Activated CD4-positive, alpha-beta T cell treated with anti-CD3 and anti-CD28 coated beads, Interleukin-2, Interleukin-6, amounts not matched to agents 100 ng/mL and 50 ng/mL, durations not matched to agents 16 hours and 8 hours (primary cell): ENCODE results near the gene SFXN5.

Experiments
- DNase-seq: peaks from one replicate; pipeline ENCODE4 v3.0.0-alpha.2; 2020

The SFXN5 gene

DNA sequence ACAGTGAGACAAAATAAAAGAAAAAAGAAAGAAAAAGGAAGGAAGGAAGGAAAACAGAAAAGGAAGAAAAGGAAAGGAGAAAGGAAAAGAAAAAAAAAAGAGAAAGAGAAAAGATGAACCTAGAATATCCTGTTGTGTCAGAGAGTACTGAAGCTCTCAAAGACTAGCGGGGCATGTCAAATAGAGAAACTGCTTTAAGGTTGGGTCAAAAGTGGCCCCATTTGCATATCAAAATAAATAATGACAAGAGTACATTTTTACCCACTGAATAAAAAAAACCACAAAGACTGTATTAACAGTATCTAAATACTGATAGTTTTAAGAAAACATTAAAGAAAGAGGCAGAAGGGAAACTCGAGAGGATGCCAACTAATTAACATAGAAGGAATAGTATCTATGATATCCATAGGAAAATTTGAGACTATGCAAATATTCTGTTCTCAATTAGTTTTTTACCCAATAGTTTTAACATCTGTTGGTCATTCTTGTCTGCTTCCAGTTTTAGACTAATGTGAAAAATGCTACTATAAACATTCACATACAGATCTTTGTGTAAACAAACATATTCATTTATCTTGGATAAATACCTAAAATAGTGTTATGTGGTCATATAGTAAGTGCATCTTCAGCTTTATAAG is 53.2 kb downstream of the SFXN5 start:
- no peak for DNase-seq

DNA sequence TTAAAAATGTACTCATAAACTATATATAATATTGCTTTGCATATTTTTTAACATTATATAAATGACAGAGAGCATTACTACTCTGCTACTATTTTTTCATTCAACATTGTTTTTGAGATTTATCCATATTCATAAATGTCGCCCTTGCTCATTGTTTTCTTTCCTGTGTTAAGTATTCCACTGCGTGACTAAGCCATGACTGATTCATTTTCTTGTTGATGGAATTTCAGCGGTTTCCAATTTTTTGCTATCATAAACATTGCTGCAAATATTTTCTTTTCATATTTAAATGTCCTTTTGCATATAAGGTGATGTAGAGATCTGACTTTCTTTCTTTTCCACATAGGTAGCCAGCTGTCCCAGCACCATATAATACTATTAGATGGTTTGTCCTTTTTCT is 57.6 kb downstream of the SFXN5 start:
- DNase-seq: no peak

DNA sequence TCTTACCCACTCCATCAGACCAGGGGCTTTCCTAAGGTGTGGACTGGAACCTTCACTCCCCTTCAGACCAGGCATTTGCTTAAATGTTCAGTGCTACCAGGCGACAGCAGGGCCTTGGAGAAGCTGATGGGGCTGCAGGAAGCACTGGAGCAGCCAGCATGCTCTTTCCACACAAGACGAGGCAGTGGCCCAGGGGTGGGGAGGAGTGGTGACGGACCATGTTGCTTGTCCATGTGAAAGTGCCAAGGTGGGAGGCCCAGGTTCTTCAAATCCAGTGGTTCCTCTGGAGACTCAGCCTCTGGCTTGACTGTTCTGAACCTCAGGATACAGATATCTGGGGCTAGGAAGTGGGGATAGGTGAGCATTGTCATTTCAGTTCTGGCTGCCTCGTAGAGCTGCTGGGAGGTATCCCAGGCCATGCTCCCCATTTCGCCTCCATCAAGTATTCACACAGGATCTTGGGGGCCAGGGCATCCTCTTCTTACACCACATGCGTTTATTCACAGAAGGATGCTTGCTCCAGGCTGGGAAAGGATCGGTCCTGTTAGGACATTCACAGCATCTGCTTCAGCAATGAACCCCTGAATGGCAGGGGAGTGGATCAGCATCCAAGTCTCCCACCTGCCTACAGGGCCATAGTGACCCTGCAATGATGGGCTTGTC is 62.2 kb downstream of the SFXN5 start:
- DNase-seq: no peak

DNA sequence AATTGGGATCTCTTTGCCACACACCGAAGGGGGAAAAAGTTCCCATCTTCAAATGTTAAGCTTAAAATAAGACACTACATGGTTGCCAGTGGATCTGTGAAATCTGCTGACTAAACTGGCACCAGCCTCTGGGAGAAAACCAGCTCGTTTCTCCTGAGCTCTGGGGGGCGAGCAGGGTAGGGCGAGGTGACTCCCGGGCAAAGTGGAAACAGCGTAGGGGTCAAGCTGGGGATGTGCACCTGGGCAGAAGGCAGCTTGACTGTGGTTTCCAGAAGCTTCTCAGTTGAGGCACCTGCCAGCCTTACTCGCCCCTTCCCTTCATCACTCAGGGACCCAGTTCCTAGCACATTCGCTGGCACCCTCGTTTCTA is 62.8 kb downstream of the SFXN5 start:
- no peak for DNase-seq

DNA sequence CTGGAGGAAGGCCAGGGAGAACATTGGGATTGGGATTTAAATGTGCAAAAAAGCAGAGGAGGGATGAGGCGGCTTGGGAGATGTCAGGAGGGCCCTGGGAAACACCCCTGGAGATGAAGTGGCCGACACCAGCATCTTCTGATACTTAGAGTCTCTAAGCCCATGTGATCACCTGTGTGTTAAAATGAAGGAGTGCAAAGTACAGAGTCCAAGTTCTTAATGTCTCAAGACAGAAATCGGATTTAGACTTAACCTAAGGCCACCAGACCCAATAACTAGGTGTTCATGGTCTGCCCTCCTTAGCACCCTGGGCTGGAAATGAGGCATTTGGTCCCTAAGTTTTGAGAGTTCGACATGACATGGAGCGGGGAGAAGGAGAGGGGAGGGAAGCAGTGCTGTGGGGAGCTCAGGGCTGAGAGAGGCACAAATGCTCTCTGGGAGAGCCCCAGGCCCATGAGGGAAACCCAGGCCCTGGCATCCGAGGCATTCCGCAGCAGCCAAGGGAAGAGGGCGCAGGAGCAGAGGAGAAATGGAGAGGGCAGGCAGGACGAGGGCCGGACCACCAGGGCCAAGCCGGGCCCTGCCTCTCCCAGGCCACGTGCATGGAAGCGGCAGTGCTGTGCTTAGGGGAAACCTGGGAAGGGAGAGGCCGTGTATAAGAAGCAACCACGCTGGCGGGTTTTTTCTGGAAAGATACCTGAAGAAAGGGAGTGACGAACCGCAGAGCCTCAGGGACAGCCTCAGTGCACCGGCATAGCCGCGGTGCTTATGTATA is 63.3 kb downstream of the SFXN5 start:
- DNase-seq: no peak

DNA sequence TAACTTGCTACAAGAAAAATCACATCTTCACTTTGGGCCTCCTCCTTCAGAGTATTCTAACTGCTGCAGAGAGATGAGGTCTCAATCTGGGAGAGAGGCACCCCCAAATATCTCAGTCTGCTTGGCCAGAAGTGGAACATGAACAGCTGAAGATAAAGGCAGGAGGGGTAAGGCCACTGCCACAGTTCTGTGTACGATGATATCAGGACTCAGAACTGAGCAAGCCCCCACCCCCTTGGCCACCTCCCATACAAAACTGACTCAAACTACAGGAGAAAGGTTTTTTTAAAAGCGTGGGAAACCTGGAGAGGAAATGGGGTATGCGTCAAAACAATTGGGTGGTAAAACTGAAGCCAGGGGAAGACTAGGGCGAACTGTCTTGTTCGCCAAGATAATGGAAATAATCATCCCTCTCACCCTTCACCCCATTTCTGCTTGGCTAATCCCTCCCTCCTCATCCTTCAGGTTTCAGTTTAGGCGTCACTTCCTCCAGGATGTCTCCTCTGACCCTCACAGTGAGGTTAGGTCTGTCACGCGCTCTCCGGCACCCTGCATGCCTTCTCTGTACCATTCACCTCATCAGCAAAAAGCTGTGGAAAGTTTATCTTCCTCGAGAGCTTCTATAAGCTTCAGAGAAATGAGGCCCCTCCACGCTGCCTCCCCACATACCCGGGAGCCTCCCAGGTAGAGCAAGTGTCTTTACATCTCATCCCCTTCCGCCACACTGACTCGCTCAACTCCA is 64.4 kb downstream of the SFXN5 start:
- DNase-seq: no peak

DNA sequence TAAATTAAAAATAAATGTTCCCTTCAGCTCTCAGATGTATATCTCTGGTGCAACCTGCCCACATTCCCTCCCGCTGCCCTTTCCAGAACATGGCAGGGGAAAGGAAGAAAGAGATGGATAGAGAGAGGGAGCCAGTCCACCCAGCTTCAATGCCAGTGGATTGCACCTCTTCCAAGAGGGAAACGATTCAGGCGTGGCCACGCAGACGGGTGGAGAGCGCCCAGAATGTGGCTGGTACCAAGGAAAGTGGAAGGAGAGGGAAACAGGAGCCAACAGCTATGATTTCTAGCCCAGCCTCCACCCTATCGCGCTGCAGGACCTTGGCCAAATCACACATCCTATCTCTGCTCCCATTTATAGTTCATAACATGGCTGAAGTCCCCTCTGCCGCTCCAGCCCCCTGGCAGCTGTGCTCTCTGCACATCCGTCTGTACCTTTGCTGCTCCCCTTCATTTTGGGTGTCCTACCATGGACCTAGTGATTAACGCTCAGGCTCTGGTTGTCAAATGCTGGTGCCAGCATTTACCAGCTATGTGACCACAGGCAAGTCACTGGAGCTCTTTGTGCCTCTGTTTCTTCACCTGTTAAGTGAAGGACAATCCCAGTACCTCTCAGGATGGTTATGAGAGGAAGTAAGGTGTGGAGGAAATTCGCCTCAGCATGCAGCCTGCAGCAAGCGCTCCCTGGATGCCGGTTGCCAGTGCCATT is 66.5 kb downstream of the SFXN5 start:
- no peak for DNase-seq

DNA sequence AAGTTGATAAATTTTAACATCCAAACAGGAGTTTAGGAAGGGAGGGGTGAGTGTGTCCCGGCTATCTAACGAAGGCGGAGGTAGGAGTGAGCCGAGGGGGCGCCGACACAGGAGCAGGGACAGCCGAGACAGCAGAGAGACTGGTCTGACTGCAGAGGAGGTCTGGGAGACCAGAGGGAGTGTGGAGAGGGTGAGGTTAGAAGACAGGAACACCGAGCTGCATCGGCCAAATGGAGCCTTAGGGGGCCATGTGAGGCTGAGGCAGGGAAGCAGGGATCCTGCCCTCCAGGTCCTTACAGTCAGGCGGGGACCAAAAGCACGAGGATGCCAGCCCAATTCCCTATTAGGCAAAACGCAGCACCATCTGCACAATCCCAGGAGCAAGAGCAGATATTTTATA is 67.0 kb downstream of the SFXN5 start:
- DNase-seq: no peak

DNA sequence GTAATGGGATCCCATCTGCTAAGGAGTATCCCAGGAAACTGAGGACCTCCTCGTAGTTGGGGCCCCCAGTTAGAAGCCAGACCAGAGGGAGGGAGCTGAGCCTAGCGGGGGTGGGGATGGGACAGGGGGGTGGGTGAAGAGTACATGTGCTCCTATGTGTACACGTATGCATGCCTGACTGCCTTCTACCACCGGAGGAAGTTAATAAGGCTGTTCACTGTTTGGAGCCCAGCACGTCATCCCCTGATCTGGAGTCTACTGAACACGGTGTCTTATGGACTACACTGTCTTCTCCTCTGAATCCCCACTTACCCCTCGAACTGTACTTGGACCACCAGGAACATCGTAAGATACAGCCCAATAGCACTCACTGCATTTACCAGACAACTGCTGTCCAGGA is 68.5 kb downstream of the SFXN5 start:
- DNase-seq: no peak

DNA sequence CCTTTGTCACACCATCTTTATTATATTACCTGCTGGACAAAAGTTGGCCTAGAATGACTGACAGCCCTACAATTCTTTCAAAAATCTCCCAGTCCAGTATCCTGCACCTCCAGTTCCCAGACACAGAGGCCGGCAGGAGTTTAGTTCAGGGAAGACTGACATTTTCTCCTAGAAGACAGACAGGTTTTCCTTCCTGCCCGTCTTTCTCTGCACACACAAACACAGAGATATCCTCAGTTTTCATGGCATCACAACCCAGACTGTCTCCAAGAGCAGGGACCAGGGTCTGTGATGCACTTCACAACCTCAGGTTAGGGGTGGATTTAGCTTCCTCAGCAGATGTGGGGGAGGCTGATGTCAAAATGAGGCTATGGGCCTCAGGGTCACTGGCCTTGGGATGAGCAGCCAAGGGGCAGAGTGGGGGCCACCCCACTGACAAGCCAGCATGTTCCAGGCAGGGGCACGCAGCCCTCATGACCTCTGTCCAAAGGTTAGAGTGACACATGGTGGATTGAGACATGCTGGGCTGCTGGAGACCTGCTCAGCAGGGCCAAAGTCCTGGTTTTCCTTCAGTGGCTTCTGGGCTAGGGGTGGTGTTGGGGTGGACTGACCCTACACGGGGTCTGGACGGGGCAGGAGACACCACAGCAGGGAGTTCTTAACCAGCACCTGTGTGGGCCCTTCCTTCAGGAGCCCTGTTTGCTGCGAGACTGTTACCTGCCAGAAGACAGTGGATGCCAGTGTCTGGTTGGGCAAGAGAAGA is 70.5 kb downstream of the SFXN5 start:
- no peak for DNase-seq

DNA sequence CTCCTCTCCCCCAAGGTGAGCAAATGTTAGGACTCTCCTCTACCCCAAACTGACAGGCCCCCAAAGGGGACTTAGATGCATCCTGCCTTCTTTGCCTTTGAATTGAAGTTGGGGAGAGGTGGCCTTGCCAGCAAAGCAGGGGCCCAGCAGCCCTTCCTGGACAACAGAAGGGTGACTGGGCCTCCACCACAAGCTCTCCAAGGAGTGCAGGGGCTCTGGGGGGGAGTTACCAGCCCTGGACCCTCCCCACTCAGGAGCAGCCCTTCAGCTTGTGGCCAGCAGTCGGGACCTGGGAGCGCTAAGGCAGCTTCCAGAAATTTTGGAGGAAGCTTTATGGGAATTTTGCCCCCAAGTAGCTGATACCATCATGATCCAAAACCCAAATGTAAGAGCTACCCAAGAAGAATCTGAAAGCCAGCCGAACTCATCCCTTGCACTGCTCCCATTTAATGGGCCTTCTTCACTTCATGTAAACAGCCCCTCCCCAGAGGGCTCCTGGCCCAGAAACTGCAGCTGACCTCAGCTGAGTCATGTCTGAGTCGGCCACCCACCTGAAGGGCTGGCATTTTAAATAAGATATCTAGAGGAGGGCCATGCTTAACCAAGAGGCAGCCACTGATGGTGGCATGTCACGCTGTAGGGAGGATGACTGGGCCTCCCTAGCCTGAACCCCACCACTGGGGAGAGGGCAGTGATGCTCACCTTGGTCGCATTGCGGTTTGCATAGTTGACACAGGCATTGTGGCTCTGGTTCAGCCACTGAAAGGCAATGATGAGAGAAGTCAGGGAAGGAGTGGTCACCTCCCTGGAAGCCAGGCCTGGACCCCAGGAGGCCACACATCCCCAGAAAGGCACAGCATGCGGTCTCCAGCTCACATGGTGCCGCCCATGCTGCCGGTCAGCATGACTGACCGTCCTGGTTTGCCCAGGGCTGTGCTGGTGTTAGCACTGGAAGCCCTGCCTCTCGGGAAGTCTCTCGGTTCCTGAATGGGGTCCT is 71.5 kb downstream of the SFXN5 start:
- DNase-seq: no peak

DNA sequence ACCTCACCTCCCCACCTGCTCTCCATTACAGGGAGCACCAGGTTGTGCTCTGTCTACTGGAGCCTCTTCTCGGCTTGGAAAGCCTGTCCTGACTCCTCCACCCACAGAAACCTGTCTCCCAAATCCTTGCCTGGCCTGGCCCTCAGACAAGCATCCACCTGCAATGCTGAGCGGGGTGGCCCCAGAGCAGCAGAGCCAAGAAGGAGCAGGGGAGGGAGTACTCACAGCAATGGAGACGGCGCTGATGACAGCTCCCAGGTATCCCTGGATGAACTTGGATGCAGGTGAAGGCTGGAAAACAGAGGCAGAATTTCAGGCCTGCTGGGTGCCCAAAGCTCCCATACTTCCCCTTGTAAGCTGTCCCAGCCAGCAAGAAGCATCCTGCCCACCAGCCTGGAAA is 72.8 kb downstream of the SFXN5 start:
- no peak for DNase-seq

DNA sequence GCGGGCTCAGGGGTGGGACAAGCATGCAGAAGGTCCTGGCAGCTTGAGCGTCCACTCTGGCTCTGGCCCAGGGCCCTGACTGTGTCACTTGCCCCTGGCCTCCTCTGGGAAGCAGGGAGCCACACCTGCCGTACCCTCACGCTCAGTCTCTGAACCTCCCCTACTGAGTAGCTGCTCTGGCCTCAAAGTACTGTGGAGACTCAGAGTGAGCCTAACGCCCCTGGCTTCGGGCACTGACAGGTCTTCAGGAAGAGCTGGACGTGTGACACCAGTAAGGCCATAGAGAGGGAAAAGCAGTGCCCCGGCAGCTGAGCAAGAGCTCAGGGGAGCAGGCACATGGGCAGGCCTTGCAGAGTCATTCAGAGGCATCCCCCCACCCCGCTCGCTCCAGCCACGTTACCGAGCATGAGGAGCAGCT is 73.3 kb downstream of the SFXN5 start:
- no peak for DNase-seq

DNA sequence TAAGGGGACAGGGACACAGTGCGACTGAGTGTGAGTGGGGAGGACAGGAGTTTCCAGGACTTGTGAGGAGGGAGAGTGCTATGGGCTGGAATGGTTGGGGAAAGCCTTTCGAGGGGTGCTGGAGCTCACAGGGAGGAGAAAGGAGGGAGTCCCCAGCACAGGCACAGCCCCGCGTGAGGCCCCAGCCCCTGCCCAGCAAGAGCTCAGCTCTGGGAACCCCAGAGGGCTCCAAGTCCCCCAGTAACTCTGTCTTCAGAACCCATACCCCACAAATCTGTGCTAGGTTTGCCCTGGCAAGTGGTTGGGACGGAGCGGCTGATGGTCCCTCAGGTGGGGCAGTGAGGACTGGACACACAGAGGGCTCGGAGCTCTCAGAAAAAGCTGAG is 75.4 kb downstream of the SFXN5 start:
- no peak for DNase-seq

DNA sequence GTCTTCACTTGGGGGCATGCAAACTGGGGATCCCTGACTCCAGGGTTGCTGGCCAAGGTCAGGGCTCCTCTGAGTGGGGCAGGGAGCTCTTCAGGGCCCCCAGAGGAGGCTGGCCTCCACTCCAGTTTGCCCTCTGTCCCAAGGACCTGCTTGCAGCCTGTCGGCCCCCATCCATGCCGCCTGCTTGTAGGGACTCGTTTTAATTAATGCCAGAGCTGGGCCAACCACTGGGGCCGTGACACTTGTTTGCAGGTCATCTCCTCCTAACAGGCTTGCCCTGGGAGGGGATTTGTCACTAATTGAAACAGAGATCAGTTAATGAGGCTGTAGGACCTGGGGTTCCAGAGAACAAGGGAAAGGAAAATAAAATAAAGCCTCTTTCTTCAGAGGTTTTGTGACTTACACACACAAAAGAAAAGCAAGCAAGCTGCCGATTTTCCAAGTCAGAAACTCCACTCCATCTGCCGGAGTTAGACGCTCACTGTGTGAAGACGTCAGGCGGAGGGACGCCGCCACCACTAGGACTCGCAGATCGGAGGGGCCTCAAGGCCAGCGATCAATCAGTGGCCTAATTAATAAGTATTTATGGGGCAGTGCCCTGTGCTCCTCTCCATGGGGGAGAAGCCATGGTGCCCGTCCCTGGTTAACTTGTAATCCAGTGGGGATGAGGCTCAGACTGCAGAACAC is 75.9 kb downstream of the SFXN5 start:
- DNase-seq: no peak

DNA sequence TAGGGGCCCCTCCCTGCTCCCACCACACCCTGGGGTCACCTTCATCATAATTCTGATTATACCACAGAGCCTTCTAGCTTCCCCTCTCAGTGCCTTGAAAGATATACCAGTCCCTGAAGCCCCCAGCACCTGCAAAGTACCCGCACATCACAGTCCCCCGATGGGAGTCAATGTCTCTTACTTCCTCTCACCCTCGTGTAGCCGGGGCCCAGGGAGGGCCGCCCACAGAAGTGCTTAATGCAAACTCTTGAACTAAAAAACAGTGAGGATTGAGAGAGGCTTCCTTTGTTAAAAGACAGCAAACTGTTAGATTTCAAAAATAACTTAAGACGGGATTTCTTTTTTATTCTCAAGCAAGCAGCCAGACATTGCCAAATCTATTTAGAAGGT is 76.5 kb downstream of the SFXN5 start:
- DNase-seq: no peak

DNA sequence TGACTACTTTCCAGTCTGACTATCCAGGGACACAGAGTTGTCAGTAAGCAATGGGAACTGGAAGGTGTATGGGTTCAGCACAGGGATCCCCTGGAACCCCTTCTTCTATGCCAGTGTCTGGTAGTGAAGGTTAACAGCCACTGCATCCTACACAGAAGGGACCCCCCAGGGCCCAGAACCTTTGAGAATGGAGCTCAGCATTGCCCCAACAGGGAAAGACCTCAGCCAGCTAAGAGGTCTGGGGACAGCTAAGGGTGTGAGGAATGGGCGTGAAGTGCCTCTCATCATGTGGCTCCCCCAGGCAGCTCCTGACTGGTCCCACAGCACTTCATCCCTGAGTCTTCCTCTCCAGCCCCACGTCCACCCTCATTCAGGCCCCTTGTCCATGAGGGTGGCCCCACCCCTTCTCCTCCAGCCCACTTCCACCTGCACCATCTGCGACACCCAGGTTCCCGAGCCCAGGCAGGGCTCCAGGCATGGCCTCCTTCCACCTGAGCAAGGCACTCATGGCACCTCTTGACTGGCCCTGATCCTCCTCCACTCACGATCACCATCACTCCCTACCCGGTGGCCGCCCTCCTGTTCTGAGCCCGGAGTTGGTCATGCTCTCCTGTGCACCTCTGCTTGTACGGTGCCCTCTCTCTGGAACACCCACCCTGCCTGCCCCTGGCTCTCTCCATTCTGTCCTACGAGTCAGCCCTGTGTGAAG is 77.1 kb downstream of the SFXN5 start:
- DNase-seq: no peak

DNA sequence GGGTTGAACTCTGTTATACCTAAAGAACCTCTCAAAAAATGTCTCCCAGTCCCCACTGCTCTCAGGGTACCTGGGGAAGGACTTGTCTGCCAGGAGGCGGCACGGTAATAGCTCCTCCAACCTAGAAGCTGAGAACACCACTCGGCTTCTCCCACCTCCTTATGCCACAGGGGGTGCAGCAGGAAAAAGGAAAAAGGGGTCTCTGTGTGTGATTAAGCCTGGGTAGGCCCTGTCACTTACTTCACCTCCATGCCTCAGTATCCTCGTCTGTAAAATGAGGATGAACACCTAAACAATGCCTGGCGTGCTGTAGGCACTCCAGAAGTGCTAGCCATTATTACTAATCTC is 77.6 kb downstream of the SFXN5 start:
- DNase-seq: no peak

DNA sequence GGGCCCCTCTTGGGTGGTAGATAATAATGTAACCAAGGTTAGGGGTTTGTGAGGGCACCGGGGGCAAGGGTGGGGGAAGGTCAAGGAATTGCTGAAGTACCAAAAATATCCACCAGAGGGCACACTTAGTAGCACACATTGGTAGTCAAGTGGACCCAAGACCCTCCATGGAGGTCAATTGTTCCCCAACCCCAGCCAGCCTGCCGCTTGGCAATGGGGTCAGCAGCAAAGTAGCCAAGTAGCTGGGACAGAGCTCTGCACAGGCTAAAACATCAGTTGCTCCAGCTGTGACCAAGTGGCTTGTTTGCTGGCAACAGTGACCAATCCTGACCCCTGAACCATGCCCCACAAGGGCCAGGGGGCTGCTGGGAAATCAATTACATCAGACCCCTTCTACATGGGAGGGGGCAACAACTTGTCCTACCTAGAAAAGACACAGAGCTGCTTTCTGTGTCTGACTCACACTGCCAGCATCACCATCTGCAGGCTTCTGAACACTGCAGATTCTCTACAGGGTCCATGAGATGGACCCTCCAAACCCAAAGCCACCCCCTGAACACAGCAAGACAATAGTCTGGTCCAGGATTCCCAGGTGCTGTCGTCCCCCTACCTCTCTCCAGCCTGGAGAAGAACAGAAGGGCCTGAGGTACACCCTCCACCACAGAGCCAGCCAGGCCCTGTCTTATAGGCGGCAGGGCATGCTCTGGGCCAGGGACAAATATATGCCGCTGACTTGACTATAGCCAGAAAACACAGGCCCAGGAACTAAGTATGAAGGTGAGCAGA is 78.2 kb downstream of the SFXN5 start:
- DNase-seq: peak; percentile 63
